Stimulated activated CD4-positive, alpha-beta T cell treated with anti-CD3 and anti-CD28 coated beads, Interleukin-15, amount 100 ng/mL, for 48 hours (primary cell): ENCODE measurements around the gene CEP63.
"Not testable (repeated sequence)": the region's sequence is repeated elsewhere in the genome, so short reads cannot be mapped to it uniquely, and the experiment has no call there.

ENCODE experiments used
- DNase-seq, 2 donors: peaks; one replicate each; pipeline ENCODE4 v3.0.0-alpha.2; 2020; ENCODE audit warnings: low read depth in 2 of 2

CEP63 gene

GRCh38 chr3:134516905-134517304, 31.0 kb downstream of the CEP63 start:
- DNase-seq, result no peak

DNA sequence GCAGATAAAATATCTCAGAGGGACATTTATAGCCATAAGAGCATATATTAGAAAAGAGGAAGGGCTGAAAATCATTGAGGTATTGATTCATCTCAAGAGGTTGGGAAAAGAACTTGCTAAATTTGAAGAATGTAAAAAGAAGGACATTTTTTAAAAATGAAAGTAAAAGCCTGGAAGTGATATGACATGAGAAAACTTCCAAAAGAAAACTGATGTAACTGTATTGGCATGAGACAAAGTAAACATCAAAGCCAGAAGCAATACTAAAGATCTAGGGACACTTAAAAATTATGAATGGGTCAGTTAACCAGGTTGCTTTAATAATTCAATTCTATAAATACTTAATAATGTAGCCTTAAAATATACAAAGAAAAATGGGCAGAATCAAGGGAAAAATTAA, 31.9 kb downstream of the CEP63 start:
- no peak for DNase-seq

DNA sequence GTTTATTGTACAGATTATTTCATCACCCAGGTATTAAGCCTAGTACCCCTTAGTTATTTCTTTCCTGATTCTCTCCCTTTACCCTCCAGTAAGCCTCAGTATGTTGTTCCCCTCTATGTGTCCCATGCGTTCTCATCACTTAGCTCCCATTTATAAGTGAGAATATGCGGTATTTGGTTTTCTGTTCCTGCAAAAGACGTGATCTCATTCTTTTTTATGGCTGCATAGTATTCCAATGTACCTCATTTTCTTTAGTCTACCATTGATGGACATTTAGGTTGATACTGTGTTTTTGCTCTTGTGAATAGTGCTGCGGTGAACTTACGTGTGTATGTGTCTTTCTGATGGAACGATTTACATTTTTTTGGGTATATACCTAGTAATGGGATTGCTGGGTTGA, 36.7 kb downstream of the CEP63 start:
- DNase-seq, result no peak

DNA sequence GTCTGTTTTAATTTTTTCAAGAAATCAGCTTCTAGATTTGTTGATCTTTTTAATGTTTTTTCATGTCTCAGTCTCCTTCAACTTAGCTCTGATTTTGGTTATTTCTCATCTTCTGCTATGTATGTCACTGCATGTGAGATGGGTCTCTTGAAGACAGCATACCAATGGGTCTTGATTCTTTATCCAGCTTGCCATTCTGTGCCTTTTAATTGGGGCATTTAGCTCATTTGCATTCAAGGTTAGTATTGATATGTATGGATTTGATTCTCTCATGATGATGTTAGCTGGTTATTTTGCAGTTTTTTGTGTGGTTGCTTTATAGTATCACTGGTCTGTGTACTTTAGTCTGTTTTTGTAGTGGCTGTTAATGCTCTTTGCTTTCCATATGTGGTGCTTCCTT, 39.4 kb downstream of the CEP63 start:
- no peak for DNase-seq

GRCh38 chr3:134526319-134526718, 40.5 kb downstream of the CEP63 start:
- DNase-seq, result no peak

DNA sequence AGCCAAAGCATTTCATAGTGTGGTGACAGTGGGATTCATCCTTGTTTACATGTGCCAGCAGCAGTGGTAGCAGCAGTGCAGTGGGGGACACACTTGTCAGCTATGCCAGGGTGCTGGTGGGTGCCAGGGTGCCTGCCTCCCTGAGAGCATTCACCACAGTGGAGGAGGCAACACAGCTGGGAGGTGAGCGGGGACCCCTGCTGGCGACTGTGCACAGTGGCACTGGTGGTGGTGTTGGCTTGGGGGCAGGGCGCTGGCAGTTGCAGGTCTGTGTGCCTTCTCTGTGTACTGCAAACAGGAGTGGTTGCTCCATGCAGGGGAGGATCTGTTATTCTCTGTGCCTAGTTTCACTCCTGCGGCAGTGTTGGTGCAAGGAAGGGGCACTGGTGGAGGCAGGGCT, 41.2 kb downstream of the CEP63 start:
- DNase-seq, result no peak

DNA sequence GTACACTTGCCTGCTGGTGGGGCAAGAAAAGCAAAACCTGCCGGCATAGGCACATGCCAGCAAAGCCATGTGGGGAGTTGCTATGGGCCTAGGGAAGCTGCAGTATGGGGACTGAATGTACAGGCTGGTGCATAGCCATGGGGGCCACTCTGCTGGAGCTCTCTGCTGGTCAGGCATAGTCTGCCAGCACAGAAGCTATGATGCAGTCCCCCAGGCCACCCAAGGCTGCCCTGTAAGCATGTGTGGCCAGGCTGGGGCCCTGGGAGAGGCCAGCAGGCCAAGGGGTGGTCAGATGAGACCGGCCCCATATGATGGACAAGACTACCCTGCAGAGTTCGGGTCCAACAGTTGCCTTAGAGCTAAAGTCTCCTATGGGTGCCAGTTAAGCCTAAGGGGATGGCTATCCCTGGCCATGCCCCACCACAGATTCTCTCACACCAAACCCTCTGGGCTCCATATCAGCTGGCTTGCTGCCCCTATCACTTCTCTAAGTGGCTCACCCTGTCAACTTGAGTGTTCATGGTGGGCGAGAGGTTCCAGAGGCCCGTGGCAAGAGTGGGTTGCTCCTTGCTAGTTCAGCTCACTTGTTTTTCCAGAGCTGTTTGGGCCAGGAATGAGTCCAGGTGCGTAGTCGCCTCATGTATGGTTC, 41.8 kb downstream of the CEP63 start:
- no peak for DNase-seq

DNA sequence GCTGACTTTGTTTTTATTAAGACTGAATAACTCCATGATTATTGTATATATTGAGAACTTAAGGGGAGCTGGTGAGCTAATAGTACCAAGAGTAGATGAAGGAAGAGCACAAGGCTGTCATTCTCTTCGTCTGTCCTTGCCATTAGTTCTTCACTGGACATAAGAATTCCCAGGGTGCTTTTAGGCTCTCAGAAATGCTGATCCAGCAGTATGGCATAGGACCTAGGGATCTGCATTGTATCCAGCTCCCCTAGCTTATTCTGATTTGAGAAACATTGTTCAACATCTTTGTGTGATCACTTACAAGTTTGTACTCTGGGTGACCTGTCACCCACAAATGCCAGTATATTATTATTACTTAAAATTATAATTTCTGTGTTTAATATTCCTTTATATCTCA, 47.6 kb downstream of the CEP63 start:
- no peak for DNase-seq

GRCh38 chr3:134535186-134535970, 49.5 kb downstream of the CEP63 start:
- DNase-seq, result no peak

DNA sequence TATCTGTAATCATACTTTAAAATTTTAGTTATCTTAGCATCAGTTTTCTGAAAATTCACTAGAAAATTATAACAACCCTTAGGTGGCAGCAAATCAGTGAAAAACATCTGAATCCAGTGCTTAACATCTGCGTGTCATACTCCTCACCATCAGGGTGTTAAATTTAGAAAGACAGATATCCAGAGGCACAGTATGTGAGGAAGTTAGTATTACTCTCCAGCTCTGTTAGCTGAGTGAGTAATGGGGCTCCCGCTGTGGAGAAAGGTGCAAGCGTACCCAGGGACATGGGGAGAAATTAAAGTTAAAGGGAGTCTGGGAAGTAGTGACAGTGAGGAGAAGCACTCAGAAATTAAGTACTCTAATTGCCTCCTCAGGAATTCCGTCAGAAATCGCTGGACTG, 50.9 kb downstream of the CEP63 start:
- no peak for DNase-seq

- DNase-seq, result no peak
Observed at GRCh38 chr3:134542287-134542958, 56.6 kb downstream of the CEP63 start.

DNA sequence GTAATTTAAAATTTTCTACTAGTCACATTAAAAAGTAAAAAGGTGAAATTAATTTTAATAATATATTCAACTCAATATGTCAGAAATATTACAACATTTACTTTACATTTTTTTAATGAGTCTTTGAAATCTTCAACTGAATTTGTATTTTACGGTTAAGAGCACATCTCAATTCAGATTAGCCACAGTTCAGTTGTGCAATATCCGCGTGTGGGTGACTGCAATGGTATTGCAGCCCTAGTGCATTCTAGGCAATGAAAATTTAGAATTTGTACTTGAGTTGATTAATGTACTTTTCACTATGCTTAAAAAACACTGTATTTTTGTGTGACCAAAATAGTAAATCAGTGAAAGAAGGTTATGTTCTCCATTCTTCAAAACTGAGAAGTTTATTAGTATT, 57.3 kb downstream of the CEP63 start:
- DNase-seq, result no peak

GRCh38 chr3:134544316-134544715, 58.5 kb downstream of the CEP63 start:
- DNase-seq, result no peak

DNA sequence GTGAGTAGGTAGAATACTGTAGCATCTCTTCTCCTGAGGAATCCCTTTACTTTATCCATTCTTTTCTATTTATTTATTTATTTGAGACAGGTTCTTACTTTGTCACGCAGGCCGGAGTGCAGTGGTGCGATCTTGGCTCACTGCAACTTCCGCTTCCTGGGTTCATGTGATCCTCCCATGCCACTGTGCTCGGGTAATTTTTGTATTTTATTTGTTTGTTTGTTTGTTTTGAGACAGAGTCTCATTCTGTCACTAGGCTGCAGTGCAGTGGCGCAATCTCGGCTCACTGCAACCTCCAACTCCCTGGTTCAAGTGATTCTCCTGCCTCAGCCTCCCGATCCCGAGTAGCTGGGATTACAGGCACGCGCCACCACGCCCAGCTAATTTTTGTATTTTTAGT, 58.9 kb downstream of the CEP63 start:
- not testable (repeated sequence) for DNase-seq

DNA sequence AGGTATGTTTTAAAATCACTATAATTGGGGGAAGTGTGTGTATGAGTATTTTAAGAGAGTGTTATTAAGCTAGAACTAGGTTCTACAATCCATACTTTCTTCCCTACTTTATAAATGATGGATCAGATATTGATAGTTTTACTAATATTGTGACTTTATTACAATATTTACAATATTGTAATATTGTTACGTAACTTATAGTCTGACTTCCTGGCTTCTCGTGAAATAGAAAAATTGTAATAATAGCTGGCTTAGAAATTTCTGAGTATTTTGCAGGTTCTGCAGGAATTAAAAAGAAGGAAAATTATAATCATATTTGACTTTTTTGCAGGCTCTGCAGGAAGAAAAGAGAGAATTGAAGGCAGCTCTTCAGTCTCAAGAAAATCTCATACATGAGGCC, 60.0 kb downstream of the CEP63 start:
- no peak for DNase-seq

- no peak for DNase-seq
Observed at GRCh38 chr3:134552784-134553183, 66.9 kb downstream of the CEP63 start.

DNA sequence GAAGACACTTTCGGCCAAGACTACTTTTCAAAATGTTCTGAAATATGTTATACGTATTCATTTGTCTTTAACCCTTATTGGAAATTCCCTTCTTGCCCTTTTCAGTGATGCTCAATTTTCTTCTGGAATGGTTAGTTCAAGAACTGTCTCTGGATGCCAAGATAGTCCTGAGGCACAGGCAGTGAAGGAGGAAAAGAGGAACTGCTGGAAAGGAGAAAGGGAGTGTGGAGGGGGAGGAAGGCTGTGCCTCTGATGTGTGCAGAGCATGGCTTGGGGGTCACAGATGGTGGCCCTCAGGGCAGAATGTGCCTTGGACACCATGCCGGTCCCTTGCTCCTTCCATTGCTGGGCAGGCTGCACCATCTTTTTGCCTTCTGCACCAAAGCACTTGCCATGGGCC, 73.7 kb downstream of the CEP63 start:
- no peak for DNase-seq

DNA sequence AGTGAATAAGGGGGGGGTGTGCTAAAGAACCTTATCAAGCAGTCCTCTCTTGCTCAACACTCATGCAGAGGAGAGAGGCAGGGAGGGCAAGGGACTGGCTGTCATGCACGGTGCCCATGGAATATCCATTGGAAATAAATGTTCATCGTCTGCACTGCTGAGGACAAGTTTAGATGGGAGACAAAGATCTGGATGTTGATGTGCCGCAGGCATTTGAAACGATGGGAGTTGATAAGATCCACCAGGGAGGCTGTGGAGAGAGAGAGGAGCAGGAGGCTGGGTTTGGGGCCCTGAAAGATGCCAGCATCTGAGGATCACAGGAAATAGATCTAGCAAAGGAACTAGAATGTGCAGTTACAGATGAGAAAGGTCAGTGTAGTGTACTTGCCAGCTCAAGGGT, 76.2 kb downstream of the CEP63 start:
- no peak for DNase-seq

- no peak for DNase-seq
Observed at GRCh38 chr3:134563601-134564000, 77.7 kb downstream of the CEP63 start.

DNA sequence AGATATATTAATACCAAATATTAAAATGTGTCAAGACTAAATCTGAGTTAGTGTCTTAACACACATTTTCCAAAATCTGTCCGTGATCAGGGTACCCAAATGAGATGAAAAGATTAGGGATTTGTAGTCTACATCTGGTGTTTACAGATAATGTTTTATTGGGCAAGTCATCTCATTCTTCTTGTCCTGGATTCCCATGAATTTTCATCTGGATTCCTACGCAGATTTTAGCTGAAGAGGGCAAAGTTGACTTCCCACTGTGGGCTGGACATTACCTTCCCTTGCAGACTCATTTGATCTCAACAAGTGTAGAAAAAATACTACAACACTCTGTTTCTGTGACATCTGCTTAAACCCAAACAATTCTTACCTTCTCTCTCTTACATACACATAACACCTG, 79.1 kb downstream of the CEP63 start:
- no peak for DNase-seq

DNA sequence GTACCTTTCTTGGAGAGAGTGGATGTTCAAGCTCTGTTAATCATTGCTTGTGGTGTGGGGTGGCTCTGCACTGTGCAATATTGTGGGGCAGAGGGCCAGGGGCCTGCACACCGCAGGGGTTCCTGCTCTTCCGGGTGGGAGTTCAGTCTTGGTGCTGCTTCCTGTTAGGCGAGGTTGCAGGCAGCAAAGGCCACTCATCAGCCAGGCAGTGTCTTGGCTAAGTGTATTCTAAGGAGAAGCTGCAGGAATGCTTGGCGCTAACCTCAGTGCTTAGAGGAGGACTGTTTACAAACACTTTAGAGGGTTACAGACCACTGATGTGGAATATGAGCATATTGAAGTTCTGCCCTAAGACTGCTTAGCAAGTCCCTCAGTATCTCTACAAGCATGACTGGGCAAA, 81.7 kb downstream of the CEP63 start:
- DNase-seq, result no peak

- no peak for DNase-seq
Observed at GRCh38 chr3:134568790-134569189, 82.9 kb downstream of the CEP63 start.

DNA sequence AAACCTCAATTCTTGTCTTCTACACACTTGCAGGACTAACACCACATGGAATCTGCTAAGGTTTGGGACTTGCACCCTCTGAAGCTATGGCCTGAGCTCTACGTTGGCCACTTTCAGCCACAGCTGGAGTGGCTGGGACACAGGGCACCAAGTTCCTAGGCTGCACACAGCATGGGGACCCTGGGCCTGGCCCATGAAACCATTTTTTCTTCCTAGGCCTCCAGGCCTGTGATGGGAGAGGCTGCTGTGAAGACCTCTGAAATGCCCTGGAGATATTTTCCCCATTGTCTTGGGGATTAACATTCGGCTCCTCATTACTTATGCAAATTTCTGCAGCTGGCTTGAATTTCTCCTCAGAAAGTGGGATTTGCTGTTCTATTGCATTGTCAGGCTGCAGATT, 84.0 kb downstream of the CEP63 start:
- not testable (repeated sequence) for DNase-seq
